Lower leg skin (tissue), 3 donors: ENCODE results near the gene PPP4R3B.

Experiments used
- POLR2A ChIP-seq, 2 donors: fragments of 450-650 bp; IDR thresholded peaks; one replicate each; pipeline ENCODE4 v1.6.1; 2016 to 2017; ENCODE audit warnings: antibody characterized with exemption in 2 of 2, mild to moderate bottlenecking in 1 of 2, moderate library complexity in 1 of 2
- TF ChIP-seq, protein P1 (sequence below), 3 donors: fragments of 450-650 bp; IDR thresholded peaks; one replicate each; pipeline ENCODE4 v1.5.1; 2016; ENCODE audit warnings: antibody characterized with exemption in 3 of 3, mild to moderate bottlenecking in 3 of 3, moderate library complexity in 2 of 3

DNA sequence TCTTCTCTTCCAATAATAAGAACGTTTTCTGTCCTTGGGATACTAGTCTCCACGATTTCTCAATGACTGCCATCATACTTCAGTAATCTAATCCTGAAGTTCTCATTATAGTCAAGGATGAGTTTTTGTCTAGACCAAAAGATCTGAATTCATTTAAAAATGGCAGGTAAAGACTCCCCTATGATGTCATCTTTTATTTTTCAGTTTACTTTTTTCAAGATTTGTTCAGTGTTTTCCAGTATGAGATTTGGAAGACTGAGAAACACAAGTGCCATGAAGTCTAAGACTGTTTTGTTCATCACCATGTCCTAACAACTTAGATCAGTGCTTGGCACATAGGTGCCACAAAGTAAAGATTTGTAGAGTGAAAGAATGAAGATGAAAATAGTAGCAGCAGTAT, 35.8 kb upstream of the PPP4R3B start:
- TF ChIP-seq, protein P1, sequence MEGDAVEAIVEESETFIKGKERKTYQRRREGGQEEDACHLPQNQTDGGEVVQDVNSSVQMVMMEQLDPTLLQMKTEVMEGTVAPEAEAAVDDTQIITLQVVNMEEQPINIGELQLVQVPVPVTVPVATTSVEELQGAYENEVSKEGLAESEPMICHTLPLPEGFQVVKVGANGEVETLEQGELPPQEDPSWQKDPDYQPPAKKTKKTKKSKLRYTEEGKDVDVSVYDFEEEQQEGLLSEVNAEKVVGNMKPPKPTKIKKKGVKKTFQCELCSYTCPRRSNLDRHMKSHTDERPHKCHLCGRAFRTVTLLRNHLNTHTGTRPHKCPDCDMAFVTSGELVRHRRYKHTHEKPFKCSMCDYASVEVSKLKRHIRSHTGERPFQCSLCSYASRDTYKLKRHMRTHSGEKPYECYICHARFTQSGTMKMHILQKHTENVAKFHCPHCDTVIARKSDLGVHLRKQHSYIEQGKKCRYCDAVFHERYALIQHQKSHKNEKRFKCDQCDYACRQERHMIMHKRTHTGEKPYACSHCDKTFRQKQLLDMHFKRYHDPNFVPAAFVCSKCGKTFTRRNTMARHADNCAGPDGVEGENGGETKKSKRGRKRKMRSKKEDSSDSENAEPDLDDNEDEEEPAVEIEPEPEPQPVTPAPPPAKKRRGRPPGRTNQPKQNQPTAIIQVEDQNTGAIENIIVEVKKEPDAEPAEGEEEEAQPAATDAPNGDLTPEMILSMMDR (IDR thresholded peaks at IDR 0.05): no peak
- TF ChIP-seq POLR2A (IDR thresholded peaks at IDR 0.05): no peak
